HAP-1 (cell line): Measurements from ENCODE around the gene BCL11B.

ENCODE experiments used
- DNase-seq, 2 experiments: peaks; one replicate each; pipeline ENCODE4 v3.0.0-alpha.2; 2016 to 2020; ENCODE audit warnings: low spot score in 2 of 2
- H3K27me3 ChIP-seq: fragments of 250-450 bp; sonication (Bioruptor Pico); 2 replicates; pipeline ENCODE4 v1.5.1; 2020; ENCODE audit warnings: low read depth, mild to moderate bottlenecking, moderate library complexity
- H3K36me3 ChIP-seq: fragments of 250-450 bp; sonication (Bioruptor Pico); replicated peaks from 2 replicates; pipeline ENCODE4 v1.5.1; 2020; ENCODE audit warnings: mild to moderate bottlenecking
- H3K4me1 ChIP-seq: fragments of 250-450 bp; sonication (Bioruptor Pico); 2 replicates; pipeline ENCODE4 v1.5.1; 2020; ENCODE audit warnings: mild to moderate bottlenecking
- H3K4me3 ChIP-seq: fragments of 250-450 bp; sonication (Bioruptor Pico); 2 replicates; pipeline ENCODE4 v1.5.1; 2020; ENCODE audit warnings: mild to moderate bottlenecking, moderate library complexity
- H3K9me3 ChIP-seq: fragments of 250-450 bp; sonication (Bioruptor Pico); 2 replicates; pipeline ENCODE4 v1.5.1; 2020; ENCODE audit warnings: mild to moderate bottlenecking, moderate library complexity
- in situ Hi-C: fragments of 300-500 bp; cut with MboI; formaldehyde crosslinking; loops from 3 replicates; pipeline ENCODE4 v1.14.3; 2020; ENCODE audit warnings: low sequenced_read_pairs, inconsistent platforms, mixed read lengths

BCL11B gene

DNA sequence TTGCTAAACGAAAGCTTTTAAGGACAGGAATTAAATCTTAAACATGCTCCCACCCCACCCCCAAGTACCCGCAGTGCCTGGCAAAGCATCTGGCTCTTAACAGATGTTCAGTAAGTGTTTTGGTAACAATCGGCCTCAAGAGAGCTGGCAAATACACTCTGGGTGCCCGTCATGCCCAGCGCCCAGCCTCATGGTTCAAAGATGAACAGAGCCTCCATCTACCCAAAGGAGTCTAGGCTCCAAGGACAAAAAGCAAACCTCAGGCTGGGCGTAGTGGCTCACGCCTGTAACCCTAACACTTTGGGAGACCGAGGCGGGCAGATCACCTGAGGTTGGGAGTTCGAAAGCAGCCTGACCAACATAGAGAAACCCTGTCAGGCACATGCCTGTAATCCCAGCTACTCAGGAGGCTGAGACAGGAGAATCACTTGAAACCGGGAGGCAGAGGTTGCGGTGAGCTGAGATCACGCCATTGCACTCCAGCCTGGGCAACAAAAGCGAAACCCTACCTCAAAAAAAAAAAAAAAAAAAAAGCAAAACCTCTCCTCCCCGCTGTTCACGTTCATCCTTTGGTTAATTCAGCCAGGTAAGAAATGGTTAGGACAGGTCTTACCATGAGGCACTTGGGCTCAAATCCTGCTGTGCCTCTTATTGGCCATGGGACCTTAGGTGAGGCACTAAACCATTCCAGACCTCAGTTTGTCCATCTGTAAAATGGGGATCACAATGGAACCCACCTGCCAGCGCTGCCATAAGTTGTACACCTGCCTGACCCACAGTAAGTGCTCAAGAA lies 151.3 kb downstream of the BCL11B start:
- in situ Hi-C loops = no loop called here
- Histone ChIP-seq H3K36me3 (no peaks in the 10 kb centered on the region), H3K9me3 (no peaks in the 10 kb centered on the region), H3K4me1 (no peaks in the 10 kb centered on the region), H3K4me3 (no peak overlapping the region), H3K27me3 (0 out of 2 replicates have a peak, but pooled peaks cover 2% of the 10 kb centered on the region)
- DNase-seq = no peak

DNA sequence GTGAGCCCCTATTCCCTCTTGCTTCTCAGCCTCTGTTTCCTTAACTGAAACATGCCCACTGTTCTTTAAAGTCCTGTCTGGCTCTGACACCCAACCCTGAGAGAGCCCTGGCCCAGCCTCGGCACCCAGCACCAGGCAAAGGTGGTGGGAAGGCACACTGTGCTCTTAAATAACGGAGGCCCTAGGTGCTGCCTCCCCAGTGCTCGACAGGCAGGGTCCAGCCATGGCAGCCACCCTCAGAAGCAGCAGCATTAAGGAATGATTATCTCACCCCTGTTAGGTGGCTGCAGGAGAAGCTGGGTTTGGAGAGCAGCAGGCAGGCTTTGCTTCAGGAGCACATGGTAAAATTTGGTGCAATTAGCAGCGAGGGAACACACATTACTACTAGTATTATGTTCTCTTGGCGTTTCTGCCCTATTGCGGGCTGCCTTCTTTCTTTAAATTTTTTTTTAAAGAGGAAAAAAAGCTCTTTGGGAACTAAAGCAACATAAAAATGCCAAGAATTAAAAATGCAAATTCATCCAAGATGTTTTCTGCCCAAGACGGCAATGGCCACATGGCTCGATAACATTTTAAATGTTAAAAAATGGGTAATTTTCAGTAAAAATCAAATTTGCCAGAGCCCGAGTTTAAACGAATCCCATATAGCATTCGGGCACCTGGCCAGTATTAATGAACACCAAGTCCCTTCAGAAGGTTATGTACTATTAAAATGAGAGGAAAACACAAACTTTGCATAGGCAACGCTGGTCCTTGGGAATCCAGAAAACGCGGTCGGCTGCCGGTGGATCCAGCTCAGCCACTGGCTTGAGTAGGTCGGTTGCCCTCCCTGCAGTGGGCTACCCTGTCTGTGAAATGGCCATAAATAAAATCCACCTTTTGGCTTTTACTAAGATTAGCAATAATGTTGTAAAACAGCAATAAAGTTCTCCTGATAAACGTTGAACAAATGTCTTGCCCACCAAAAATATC lies 152.2 kb downstream of the BCL11B start:
- no peaks in the 10 kb centered on the region for H3K9me3 ChIP-seq
- H3K4me3 ChIP-seq = no peak overlapping the region
- DNase-seq = no peak
- in situ Hi-C loops = no loop called here
- H3K36me3 ChIP-seq = no peaks in the 10 kb centered on the region
- H3K27me3 ChIP-seq = peaks cover 3% of the 10 kb centered on the region; the same call in 1 of the 2 replicates
- no peaks in the 10 kb centered on the region for H3K4me1 ChIP-seq
